Fibroblast of peridontal ligament (primary cell): ENCODE results near the gene SSBP3.
"Not testable (repeated sequence)": the region's sequence is repeated elsewhere in the genome, so short reads cannot be mapped to it uniquely, and the experiment has no call there.

Experiments used
- DNase-seq: peaks from one replicate; pipeline ENCODE4 v3.0.0-alpha.2; 2010; ENCODE audit errors: extremely low read depth

SSBP3 gene

GRCh38 chr1:54406339-54407153 lies at the start of gene SSBP3:
Gene SSBP3 (minus strand): TSS chr1:54406394.
- DNase-seq, result peak; percentile 83

GRCh38 chr1:54453509-54453908 lies 47.3 kb upstream of the SSBP3 start:
- no peak for DNase-seq

GRCh38 chr1:54453022-54453421 lies 46.8 kb upstream of the SSBP3 start:
- no peak for DNase-seq

- DNase-seq, result not testable (repeated sequence)
These were observed 43.2 kb upstream of the SSBP3 start for GRCh38 chr1:54449431-54449830.

GRCh38 chr1:54448801-54449200 lies 42.6 kb upstream of the SSBP3 start:
- DNase-seq, result not testable (repeated sequence)

GRCh38 chr1:54447081-54447480 lies 40.9 kb upstream of the SSBP3 start:
- not testable (repeated sequence) for DNase-seq

GRCh38 chr1:54442185-54442584 lies 36.0 kb upstream of the SSBP3 start:
- DNase-seq, result no peak

GRCh38 chr1:54439550-54440223 lies 33.5 kb upstream of the SSBP3 start:
- peak; percentile 7 for DNase-seq

GRCh38 chr1:54437783-54438182 lies 31.6 kb upstream of the SSBP3 start:
- no peak for DNase-seq

- DNase-seq, result no peak
These were observed 30.6 kb upstream of the SSBP3 start for GRCh38 chr1:54436826-54437225.

- no peak for DNase-seq
These were observed 23.6 kb upstream of the SSBP3 start for GRCh38 chr1:54429838-54430237.

- DNase-seq, result no peak
These were observed 22.8 kb upstream of the SSBP3 start for GRCh38 chr1:54428837-54429518.

GRCh38 chr1:54425152-54425584 lies 19.0 kb upstream of the SSBP3 start:
- DNase-seq, result peak; percentile 35

GRCh38 chr1:54424398-54424797 lies 18.2 kb upstream of the SSBP3 start:
- DNase-seq, result no peak

GRCh38 chr1:54421101-54421504 lies 14.9 kb upstream of the SSBP3 start:
- no peak for DNase-seq

GRCh38 chr1:54418598-54418997 lies 12.4 kb upstream of the SSBP3 start:
- not testable (repeated sequence) for DNase-seq

- DNase-seq, result peak; percentile 10
These were observed 10.9 kb upstream of the SSBP3 start for GRCh38 chr1:54417123-54417522.

GRCh38 chr1:54416435-54416834 lies 10.2 kb upstream of the SSBP3 start:
- no peak for DNase-seq

GRCh38 chr1:54415991-54416390 lies 9.8 kb upstream of the SSBP3 start:
- no peak for DNase-seq

GRCh38 chr1:54415533-54415932 lies 9.3 kb upstream of the SSBP3 start:
- no peak for DNase-seq

GRCh38 chr1:54413732-54414131 lies 7.5 kb upstream of the SSBP3 start:
- DNase-seq, result no peak

- DNase-seq, result peak; percentile 45
These were observed 7.1 kb upstream of the SSBP3 start for GRCh38 chr1:54413295-54413694.

- DNase-seq, result no peak
These were observed 4.2 kb upstream of the SSBP3 start for GRCh38 chr1:54410359-54410758.
